H1 (cell line): Measurements from ENCODE around the gene NUP188. TPM values are rescaled to one million over a fixed set of nuclear protein-coding genes. Genes with fewer than 3 reads are reported as not detected.
A peak's percentile ranks its signal among the peaks of the same experiment; 100 is the strongest.

Experiments
- CTCF ChIA-PET: fragments of 300-600 bp; sonication (Branson Sonifier 250); formaldehyde crosslinking; loops from one replicate; lab custom pipeline; 2021; ENCODE audit not compliant: partially characterized antibody; lab: Charles Lee
- POLR2A ChIA-PET: fragments of 300-600 bp; sonication (Branson Sonifier 250); formaldehyde crosslinking; loops from one replicate; lab custom pipeline; 2021; ENCODE audit warnings: inconsistent platforms; ENCODE audit not compliant: partially characterized antibody; lab: Charles Lee
- DNase-seq, 2 experiments: peaks; one replicate each; pipeline versions ENCODE4 v3.0.0 to v3.0.0-alpha.2; 2010 to 2022; ENCODE audit warnings: low spot score in 2 of 2, low read depth in 1 of 2, mixed read lengths in 1 of 2
- FAIRE-seq: peaks from 2 replicates; lab custom pipeline; 2011; peaks lifted over from hg19 to GRCh38; lab: Jason Lieb, UNC
- H2AFZ ChIP-seq: 2 replicates; pipeline ENCODE4 v1.8.1; 2012; ENCODE audit warnings: low read length, inconsistent platforms
- H2AK5ac ChIP-seq: 2 replicates; pipeline ENCODE4 v1.6.1; 2013; ENCODE audit warnings: low read depth, low read length
- H2BK120ac ChIP-seq: replicated peaks from 2 replicates; pipeline ENCODE3; 2013; ENCODE audit warnings: low read depth, low read length, inconsistent platforms
- H2BK12ac ChIP-seq: 2 replicates; pipeline ENCODE4 v1.6.1; 2013; ENCODE audit warnings: low read depth, low read length
- H2BK15ac ChIP-seq: 2 replicates; pipeline ENCODE4 v1.6.1; 2013; ENCODE audit warnings: low read length
- H2BK20ac ChIP-seq: 2 replicates; pipeline ENCODE4 v1.6.1; 2013; ENCODE audit warnings: low read length
- H2BK5ac ChIP-seq: 2 replicates; pipeline ENCODE4 v1.6.1; 2013; ENCODE audit warnings: low read depth, low read length
- H3K14ac ChIP-seq: 2 replicates; pipeline ENCODE4 v1.6.1; 2013; ENCODE audit warnings: inconsistent platforms; ENCODE audit not compliant: insufficient read length
- H3K18ac ChIP-seq: 2 replicates; pipeline ENCODE4 v1.6.1; 2013; ENCODE audit warnings: low read length; ENCODE audit errors: extremely low read depth
- H3K23ac ChIP-seq: 2 replicates; pipeline ENCODE4 v1.6.1; 2013; ENCODE audit warnings: inconsistent platforms; ENCODE audit not compliant: insufficient read length
- H3K23me2 ChIP-seq: 2 replicates; pipeline ENCODE4 v1.6.1; 2013; ENCODE audit warnings: low read depth, low read length
- H3K27ac ChIP-seq: 2 replicates; pipeline ENCODE4 v1.6.1; 2011; ENCODE audit warnings: low read depth, low read length, inconsistent platforms
- H3K27me3 ChIP-seq, 4 experiments: replicated peaks in 1 of 4; 1 replicate in 1 of 4; 2 replicates in 3 of 4; pipeline versions ENCODE4 v1.6.1 to v1.8.1; 2011 to 2013; ENCODE audit warnings: low read length in 3 of 4, mild to moderate bottlenecking in 3 of 4, inconsistent platforms in 2 of 4, mixed read lengths in 2 of 4, moderate library complexity in 1 of 4; ENCODE audit not compliant: control insufficient read depth in 3 of 4, insufficient read depth in 3 of 4; ENCODE audit errors: extremely low read depth in 1 of 4
- H3K36me3 ChIP-seq, 4 experiments: 2 replicates each; pipeline versions ENCODE4 v1.6.1 to v1.8.1; 2011 to 2013; ENCODE audit warnings: mild to moderate bottlenecking in 4 of 4, low read length in 3 of 4, moderate library complexity in 2 of 4, control low read depth in 1 of 4, inconsistent platforms in 1 of 4; ENCODE audit not compliant: insufficient read depth in 4 of 4, control insufficient read depth in 2 of 4
- H3K4ac ChIP-seq: replicated peaks from 2 replicates; pipeline ENCODE3; 2013; ENCODE audit warnings: low read length, low read depth, mixed read lengths, inconsistent platforms; ENCODE audit not compliant: insufficient read length
- H3K4me1 ChIP-seq, 4 experiments: replicated peaks in 1 of 4; 1 replicate in 1 of 4; 2 replicates in 3 of 4; pipeline versions ENCODE4 v1.6.1 to v1.8.1; 2011 to 2013; ENCODE audit warnings: low read length in 3 of 4, inconsistent platforms in 2 of 4, mixed read lengths in 1 of 4; ENCODE audit not compliant: insufficient read depth in 4 of 4, control insufficient read depth in 3 of 4
- H3K4me2 ChIP-seq, 2 experiments: 2 replicates each; pipeline versions ENCODE4 v1.6.1 to v1.8.1; 2011 to 2013; ENCODE audit warnings: low read depth in 2 of 2, low read length in 2 of 2, control low read depth in 1 of 2, inconsistent platforms in 1 of 2, mild to moderate bottlenecking in 1 of 2; ENCODE audit not compliant: insufficient read depth in 1 of 2
- H3K4me3 ChIP-seq, 4 experiments: fragments of 200-600, 300-600 bp in 1 of 4; sonication (generic), shearing (Covaris generic), sonication (Bioruptor Twin) in 1 of 4; 2 replicates each; pipeline versions ENCODE4 v1.5.1 to v1.8.1; 2011 to 2016; ENCODE audit warnings: low read length in 4 of 4, low read depth in 3 of 4, control low read depth in 2 of 4, inconsistent platforms in 2 of 4, mild to moderate bottlenecking in 2 of 4, mixed read lengths in 1 of 4, moderate library complexity in 1 of 4; ENCODE audit not compliant: insufficient read depth in 2 of 4; ENCODE audit errors: extremely low read depth in 1 of 4
- H3K56ac ChIP-seq: replicated peaks from 2 replicates; pipeline ENCODE3; 2013; ENCODE audit warnings: low read depth, mild to moderate bottlenecking, mixed read lengths, low read length, inconsistent platforms; ENCODE audit not compliant: insufficient read length
- H3K79me1 ChIP-seq: 2 replicates; pipeline ENCODE4 v1.6.1; 2013; ENCODE audit warnings: low read depth, low read length, control low read depth
- H3K79me2 ChIP-seq, 2 experiments: 2 replicates each; pipeline versions ENCODE4 v1.6.1 to v1.8.1; 2012 to 2013; ENCODE audit warnings: low read length in 2 of 2, mild to moderate bottlenecking in 2 of 2, inconsistent platforms in 1 of 2; ENCODE audit not compliant: insufficient read depth in 2 of 2, control insufficient read depth in 1 of 2
- H3K9ac ChIP-seq, 4 experiments: replicated peaks in 1 of 4; 1 replicate in 1 of 4; 2 replicates in 3 of 4; pipeline versions ENCODE4 v1.6.1 to v1.8.1; 2011 to 2013; ENCODE audit warnings: low read depth in 3 of 4, low read length in 3 of 4, control low read depth in 2 of 4, mild to moderate bottlenecking in 2 of 4, moderate library complexity in 2 of 4, inconsistent platforms in 1 of 4; ENCODE audit errors: extremely low read depth in 1 of 4
- H3K9me3 ChIP-seq, 2 experiments: 2 replicates each; pipeline versions ENCODE4 v1.6.1 to v1.8.1; 2012 to 2013; ENCODE audit warnings: mild to moderate bottlenecking in 2 of 2, moderate library complexity in 2 of 2, control low read depth in 1 of 2, inconsistent platforms in 1 of 2, low read depth in 1 of 2, low read length in 1 of 2, mixed read lengths in 1 of 2; ENCODE audit not compliant: insufficient read depth in 2 of 2
- H4K20me1 ChIP-seq, 2 experiments: replicated peaks in 1 of 2; 2 replicates each; pipeline versions ENCODE3 to v1.8.1; 2011 to 2013; ENCODE audit warnings: inconsistent platforms in 2 of 2, low read length in 2 of 2, mild to moderate bottlenecking in 1 of 2; ENCODE audit not compliant: insufficient read depth in 2 of 2, control insufficient read depth in 1 of 2
- H4K5ac ChIP-seq: 2 replicates; pipeline ENCODE4 v1.6.1; 2013; ENCODE audit warnings: low read length, low read depth, mixed read lengths, inconsistent platforms; ENCODE audit not compliant: insufficient read length
- H4K8ac ChIP-seq: 2 replicates; pipeline ENCODE4 v1.8.0; 2013; ENCODE audit warnings: mild to moderate bottlenecking, moderate library complexity, low read length, inconsistent platforms; ENCODE audit not compliant: insufficient read depth; ENCODE audit errors: extremely low read depth
- H4K91ac ChIP-seq: replicated peaks from 2 replicates; pipeline ENCODE3; 2013; ENCODE audit warnings: low read length, mixed read lengths, inconsistent platforms; ENCODE audit not compliant: insufficient read length
- BACH1 ChIP-seq: IDR thresholded peaks from 2 replicates; pipeline ENCODE4 v1.6.1; 2012; ENCODE audit warnings: low read length, improper control_type of control experiment
- CBX5 ChIP-seq: fragments of 300-800, 300-1000 bp; sonication (generic); IDR thresholded peaks from 2 replicates; pipeline ENCODE4 v1.7.1; 2016; ENCODE audit warnings: antibody characterized with exemption, low read length, low read depth
- CEBPB ChIP-seq: IDR thresholded peaks from 2 replicates; pipeline ENCODE4 v1.6.1; 2012; ENCODE audit warnings: low read depth, low read length
- EZH2 ChIP-seq: fragments of 200-600 bp; sonication (generic); IDR thresholded peaks from 2 replicates; pipeline ENCODE4 v1.7.1; 2012; ENCODE audit warnings: low read depth, mild to moderate bottlenecking, moderate library complexity, low read length, inconsistent platforms; ENCODE audit not compliant: severe bottlenecking
- GTF2F1 ChIP-seq: IDR thresholded peaks from 2 replicates; pipeline ENCODE4 v1.6.1; 2012; ENCODE audit warnings: low read depth, low read length, improper control_type of control experiment, borderline replicate concordance
- POLR2AphosphoS5 ChIP-seq: IDR thresholded peaks from 2 replicates; pipeline ENCODE4 v1.6.1; 2011; ENCODE audit warnings: low read depth, low read length
- POU5F1 ChIP-seq: IDR thresholded peaks from 2 replicates; pipeline ENCODE4 v1.6.1; 2011; ENCODE audit warnings: low read depth, mild to moderate bottlenecking, low read length, moderate library complexity
- RFX5 ChIP-seq: IDR thresholded peaks from 2 replicates; pipeline ENCODE4 v1.6.1; 2011; ENCODE audit warnings: low read depth, low read length, improper control_type of control experiment, borderline replicate concordance
- SAP30 ChIP-seq: fragments of 300-600 bp; sonication (generic); IDR thresholded peaks from 2 replicates; pipeline ENCODE4 v1.7.1; 2012; ENCODE audit warnings: low read length, moderate library complexity, mild to moderate bottlenecking, inconsistent platforms; ENCODE audit not compliant: insufficient read depth, insufficient replicate concordance
- TAF7 ChIP-seq: optimal IDR thresholded peaks from 2 replicates; pipeline ENCODE3; 2011; ENCODE audit warnings: low read depth, mild to moderate bottlenecking, inconsistent platforms, low read length, moderate library complexity, borderline replicate concordance
- TCF12 ChIP-seq: IDR thresholded peaks from 2 replicates; pipeline ENCODE4 v1.6.1; 2011; ENCODE audit warnings: low read depth, mild to moderate bottlenecking, low read length
- WGBS, 2 experiments: shearing (Covaris generic) in 1 of 2; methylation state at CpG; one replicate each; pipeline versions ENCODE4 v1.1.6 to v1.1.7; 2013 to 2015; ENCODE audit warnings: low lambda C conversion rate in 2 of 2, mixed read lengths in 2 of 2, inconsistent platforms in 1 of 2, low coverage in 1 of 2, missing lambda C conversion rate in 1 of 2; ENCODE audit not compliant: insufficient replicate concordance in 2 of 2, insufficient coverage in 1 of 2, insufficient read length in 1 of 2; ENCODE audit errors: extremely low coverage in 1 of 2, missing lambda C conversion rate in 1 of 2; 5-methylcytosine and 5-hydroxymethylcytosine counted together
- polyA plus RNA-seq, 7 experiments: library from polyadenylated mRNA; depleted of rRNA in 3 of 7; stranded (reverse) in 5 of 7; unstranded in 2 of 7; fragments of >200 nt in 5 of 7; fragments of 200-250 nt in 2 of 7; gene quantifications; 1 replicate in 5 of 7; 2 replicates in 1 of 7; 4 replicates in 1 of 7; pipeline versions ENCODE4 v1.2.1 to v1.2.3, GENCODE V29; 2011 to 2013; ENCODE audit warnings: missing spikeins in 2 of 7, mixed read lengths in 2 of 7
- total RNA-seq: library from RNA; stranded (reverse); fragmentation: NEBNext Ultra II Directional; extraction: Animal tissue kit (Norgen Biotek cat#: 25700); gene quantifications from 2 replicates; pipeline ENCODE4 v1.2.1, GENCODE V29; 2021

The NUP188 gene
- total and polyA plus RNA-seq, 2 of the 8 experiments (the other 6 are each of a cell fraction or from before 2014, with no cell fraction given) = 90.1 to 111 TPM

DNA sequence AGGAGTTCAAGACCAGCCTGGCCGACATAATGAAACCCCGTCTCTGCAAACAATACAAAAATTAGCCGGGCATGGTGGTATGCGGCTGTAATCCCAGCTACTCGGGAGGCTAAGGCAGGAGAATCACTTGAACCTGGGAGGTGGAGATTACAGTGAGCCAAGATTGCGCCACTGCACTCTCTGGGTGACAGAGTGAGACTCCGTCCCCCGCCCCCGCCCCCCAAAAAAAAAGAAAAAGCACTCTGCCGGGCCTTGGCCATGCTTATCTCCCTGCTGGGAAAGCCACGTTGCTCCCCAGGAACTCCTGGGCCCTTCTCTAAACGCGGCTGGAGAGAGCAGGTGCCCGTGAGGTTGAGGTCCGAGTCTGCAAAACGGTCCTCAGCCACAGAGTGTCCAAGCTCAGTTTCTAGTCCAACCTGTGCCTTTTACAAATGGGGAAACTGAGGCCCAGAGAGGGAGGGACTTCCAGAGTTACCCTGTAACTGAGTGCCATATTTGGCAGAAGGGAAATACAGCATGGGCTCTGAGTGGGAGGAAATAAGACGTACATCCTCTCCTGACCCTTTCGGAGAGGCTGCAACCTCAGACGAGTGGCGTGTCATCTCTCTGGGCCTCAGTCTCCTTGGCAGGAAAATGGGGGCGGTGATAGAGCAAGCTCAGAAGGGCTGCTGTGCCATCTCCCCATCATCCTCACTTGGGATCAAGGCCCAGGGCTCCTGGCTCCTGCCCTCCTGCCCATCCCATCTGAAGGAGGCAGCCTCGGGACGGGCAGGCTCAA, 33.3 kb upstream of the NUP188 start:
- H3K14ac ChIP-seq = no peak overlapping the region
- H3K9me3 ChIP-seq = no peaks in the 10 kb centered on the region
- H3K23ac ChIP-seq = no peak overlapping the region
- H3K4me2 ChIP-seq = no peak overlapping the region
- 0 out of 2 replicates have a peak overlapping the region, but pooled peaks have one; percentile 13 for H2AK5ac ChIP-seq
- H2BK20ac ChIP-seq = no peak overlapping the region
- no peak overlapping the region for H3K4me3 ChIP-seq
- no peak overlapping the region for H2BK15ac ChIP-seq
- no peak overlapping the region for H2BK12ac ChIP-seq
- H4K5ac ChIP-seq = no peak overlapping the region
- no peak overlapping the region for H4K8ac ChIP-seq
- CTCF ChIA-PET = interaction anchor here (1.8 to 3.9 kb wide), 2 partner anchors 12 to 14 kb away, joined by 6 to 26 read pairs; no protein-coding TSS in a partner anchor
- POLR2A ChIA-PET = interaction anchor here (0.6 to 1.8 kb wide), 3 partner anchors 8 to 1102 kb away, joined by 3 to 5 read pairs (median 3); partner anchors contain the start of genes KYAT1 and LRRC8A
- no peak overlapping the region for H3K18ac ChIP-seq
- no peak for DNase-seq
- FAIRE-seq = no peak
- peaks cover 0 to 24% (median 18%) of the 10 kb centered on the region in 4 experiments; a peak in 6 of 7 replicates for H3K4me1 ChIP-seq
- H4K20me1 ChIP-seq = peaks cover 20 to 31% of the 10 kb centered on the region in 2 experiments
- peaks cover 0 to 53% of the 10 kb centered on the region in 2 experiments; a peak in 2 of 4 replicates for H3K79me2 ChIP-seq
- H2BK120ac ChIP-seq = no peak overlapping the region
- H3K9ac ChIP-seq = no peak overlapping the region
- H3K23me2 ChIP-seq = no peaks in the 10 kb centered on the region
- H3K4ac ChIP-seq = no peak overlapping the region
- 85% methylated on average over 23 of the region's 23 CpGs; no CpG with 5 or more reads in 1 of the 2 experiments for WGBS, 2 experiments
- H2AFZ ChIP-seq = no peak overlapping the region
- no peak overlapping the region for H2BK5ac ChIP-seq
- H3K56ac ChIP-seq = no peak overlapping the region
- no peak overlapping the region for H3K27ac ChIP-seq
- no peaks in the 10 kb centered on the region for H3K27me3 ChIP-seq
- peaks cover 15% of the 10 kb centered on the region; the same call in 1 of the 2 replicates for H3K79me1 ChIP-seq
- peaks cover 7 to 41% (median 33%) of the 10 kb centered on the region in 4 experiments for H3K36me3 ChIP-seq
- H4K91ac ChIP-seq = no peak overlapping the region
- no peak for TF ChIP-seq BACH1
- no peak for TF ChIP-seq POU5F1
- TF ChIP-seq SAP30 = no peak
- no peak for TF ChIP-seq RFX5
- TF ChIP-seq CBX5 = no peak
- no peak for TF ChIP-seq TAF7
- TF ChIP-seq GTF2F1 = no peak
- TF ChIP-seq EZH2 = no peak
- TF ChIP-seq TCF12 = no peak
- TF ChIP-seq CEBPB = no peak
- TF ChIP-seq POLR2AphosphoS5 = no peak
